ENCODE data around the gene RIC8B.

RIC8B gene

DNA sequence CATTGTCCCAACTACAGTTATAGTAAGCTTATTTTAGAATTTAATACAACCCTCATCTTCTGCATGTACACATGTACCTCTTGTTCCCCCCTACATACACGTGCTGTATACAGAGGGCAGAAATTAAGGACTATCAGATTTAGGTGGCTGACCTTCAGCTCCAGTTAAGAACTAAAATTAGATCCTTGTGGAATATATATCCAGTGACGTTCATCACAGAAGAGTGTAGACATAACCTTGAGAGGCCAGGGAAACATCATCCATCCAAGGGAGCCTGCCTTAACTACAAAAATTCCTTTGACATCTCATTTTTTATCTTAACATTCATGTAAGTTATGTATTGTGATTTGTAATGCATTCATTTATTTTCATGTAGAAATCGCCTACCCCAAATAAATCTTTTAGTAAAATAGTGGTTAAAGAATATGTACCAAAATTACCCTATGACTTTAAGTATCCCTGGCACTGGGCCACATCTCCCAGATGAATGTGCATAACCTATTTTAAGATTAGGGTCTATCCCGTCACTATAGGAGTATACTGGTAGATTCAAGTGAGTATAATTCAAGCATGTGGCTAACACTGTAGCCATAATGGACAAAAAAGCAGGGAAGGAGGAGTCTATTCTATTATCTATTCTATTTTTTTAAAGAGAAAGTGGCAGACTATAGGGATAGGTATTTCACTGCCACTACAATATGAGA, 27.5 kb downstream of the RIC8B start:
- DNase-seq, result no peak

- DNase-seq, result no peak
These were observed 30.2 kb downstream of the RIC8B start for GRCh38 chr12:106804668-106805067.

- DNase-seq, result no peak
These were observed 40.2 kb downstream of the RIC8B start for GRCh38 chr12:106814714-106815113.

GRCh38 chr12:106815741-106816140, 41.3 kb downstream of the RIC8B start:
- no peak for DNase-seq

DNA sequence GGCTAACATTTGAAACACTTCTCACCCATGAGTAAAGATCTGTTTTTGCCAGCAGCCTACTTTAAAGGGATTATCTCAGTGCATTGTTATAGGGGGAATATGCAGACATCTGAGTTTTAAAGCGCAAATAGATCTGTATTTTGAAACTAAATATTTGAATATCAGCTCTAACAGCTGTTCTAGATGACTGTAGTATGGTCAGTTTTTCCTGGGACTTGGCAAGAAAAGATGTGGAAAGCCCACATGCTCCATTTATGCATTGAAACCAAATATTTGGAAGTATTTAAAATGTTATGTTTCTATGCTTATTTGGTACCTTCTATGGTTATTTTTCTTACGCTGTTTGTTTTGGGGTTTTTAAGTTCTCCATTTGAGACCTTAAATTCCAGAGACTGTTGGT, 41.7 kb downstream of the RIC8B start:
- DNase-seq, result no peak

DNA sequence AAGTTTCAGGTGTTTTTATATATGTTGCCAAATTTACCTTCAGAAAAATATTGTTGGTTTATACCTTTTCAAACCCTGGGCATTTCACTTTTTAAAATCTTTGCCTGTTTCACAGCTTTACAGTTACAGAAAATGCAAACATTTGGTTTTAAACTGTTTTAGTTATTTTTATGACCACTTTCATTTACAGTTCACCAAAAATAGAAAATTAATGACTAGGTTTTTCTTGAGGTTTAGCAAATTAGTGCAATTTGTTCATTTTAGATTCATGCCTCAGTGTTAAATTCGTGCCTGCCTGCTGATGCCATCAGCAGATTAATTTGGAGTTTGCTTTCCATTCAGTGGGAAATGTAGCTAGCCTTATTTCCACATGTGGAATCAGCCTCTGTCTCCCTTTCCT, 45.5 kb downstream of the RIC8B start:
- no peak for DNase-seq

DNA sequence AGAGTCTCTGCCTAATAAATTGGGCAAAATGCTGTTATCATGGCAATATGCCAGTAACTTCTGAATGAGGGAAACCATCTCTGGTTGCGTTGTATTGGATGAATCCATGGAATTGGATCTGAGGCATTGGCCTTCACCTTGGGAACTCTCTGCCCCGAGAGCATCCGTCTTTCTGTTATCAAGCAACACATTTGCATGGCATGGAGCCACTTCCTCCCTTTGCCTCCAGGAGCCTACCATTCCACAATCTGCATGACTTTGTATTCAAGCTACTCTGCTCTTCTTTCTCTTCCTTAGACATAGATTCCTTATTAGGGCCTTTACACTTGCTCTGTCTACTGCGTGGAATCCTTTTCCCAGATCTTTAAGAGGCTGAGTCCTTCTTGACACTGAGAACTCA, 57.2 kb downstream of the RIC8B start:
- no peak for DNase-seq

- no peak for DNase-seq
These were observed 63.3 kb downstream of the RIC8B start for GRCh38 chr12:106837782-106838181.

GRCh38 chr12:106839333-106839732, 64.9 kb downstream of the RIC8B start:
- DNase-seq, result no peak

- no peak for DNase-seq
These were observed 65.8 kb downstream of the RIC8B start for GRCh38 chr12:106840243-106840642.

GRCh38 chr12:106841510-106842302, 67.2 kb downstream of the RIC8B start:
- DNase-seq, result peak; percentile 24

DNA sequence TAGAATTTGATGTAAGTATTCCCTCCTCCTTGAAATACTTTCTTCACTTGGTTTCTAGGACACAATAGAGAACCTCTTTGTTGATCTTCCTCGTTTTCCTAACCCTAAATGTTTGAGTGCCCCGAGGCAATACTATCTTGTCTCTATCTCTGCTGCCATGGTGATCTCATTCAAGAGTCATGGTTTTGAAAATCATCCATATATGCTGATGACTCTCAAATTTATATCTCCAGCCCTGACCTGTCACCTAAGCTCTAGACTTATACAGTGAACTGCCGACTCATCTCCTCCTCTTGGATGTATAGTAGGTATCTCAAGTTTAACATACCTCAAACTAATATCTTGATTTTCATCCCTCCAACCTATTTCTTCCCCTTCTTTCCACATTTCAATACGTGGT, 71.4 kb downstream of the RIC8B start:
- DNase-seq, result no peak

DNA sequence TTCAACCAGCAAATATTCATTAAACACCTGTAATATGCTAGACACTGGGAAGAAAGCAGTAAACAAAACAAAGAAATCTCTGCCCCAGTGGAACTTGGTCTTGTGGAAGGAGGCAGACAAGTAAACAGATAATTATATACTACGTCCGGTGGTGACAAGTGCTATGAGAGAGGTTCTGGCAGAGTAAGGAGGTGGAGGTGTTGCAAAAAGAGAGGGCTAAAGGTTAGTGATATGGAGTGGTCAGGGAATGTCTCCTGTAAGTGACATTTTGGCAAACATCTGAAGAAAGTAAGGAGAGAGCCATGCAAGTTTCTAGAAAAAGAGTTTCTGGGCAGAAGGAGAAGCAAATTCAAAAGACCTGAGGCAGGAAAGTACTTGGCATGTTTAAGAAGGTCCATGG, 73.4 kb downstream of the RIC8B start:
- no peak for DNase-seq

DNA sequence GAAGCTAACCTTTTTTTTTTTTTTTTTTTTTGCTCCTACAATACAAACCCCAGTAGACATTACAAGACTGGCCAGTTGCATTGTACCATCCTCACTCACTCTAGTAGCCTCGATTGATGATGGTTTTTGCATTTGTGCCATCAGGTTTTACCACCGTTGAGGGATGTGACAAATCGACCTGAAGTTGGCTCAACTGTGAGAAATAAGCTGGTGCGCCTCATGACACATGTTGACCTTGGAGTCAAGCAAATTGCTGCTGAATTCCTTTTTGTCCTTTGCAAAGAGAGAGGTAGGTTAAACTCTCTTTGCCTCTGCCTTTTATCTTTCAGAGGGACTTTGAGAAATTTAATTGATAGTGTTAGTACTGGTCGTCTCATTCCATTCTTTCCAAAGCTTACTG, 76.8 kb downstream of the RIC8B start:
- no peak for DNase-seq

GRCh38 chr12:106854723-106855122, 80.2 kb downstream of the RIC8B start:
- no peak for DNase-seq

DNA sequence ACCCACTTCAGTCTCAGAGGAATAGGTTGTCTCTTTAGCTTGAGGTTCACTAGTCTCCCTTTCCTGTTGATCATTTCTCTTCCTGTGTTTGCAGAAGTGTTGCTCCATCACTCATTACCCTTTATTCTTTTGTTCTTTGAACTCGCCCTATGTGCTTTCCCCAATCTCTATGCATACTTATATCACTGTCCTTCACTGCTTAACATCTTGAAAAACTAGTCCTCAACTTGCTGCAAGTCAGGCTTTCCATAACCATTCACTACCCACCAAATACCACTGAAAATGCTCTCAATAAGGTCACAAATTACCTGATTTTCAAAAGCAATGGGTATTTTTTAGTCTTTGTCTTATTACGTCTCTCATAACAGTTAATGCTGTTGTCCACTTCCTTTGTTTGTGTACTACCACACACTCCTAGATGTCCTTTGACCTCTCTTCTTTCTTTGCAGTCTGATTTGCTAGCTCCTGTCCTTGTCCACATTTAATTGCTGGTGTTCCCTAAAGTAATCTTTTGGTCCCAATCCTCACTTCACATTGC, 80.8 kb downstream of the RIC8B start:
- DNase-seq, result no peak

DNA sequence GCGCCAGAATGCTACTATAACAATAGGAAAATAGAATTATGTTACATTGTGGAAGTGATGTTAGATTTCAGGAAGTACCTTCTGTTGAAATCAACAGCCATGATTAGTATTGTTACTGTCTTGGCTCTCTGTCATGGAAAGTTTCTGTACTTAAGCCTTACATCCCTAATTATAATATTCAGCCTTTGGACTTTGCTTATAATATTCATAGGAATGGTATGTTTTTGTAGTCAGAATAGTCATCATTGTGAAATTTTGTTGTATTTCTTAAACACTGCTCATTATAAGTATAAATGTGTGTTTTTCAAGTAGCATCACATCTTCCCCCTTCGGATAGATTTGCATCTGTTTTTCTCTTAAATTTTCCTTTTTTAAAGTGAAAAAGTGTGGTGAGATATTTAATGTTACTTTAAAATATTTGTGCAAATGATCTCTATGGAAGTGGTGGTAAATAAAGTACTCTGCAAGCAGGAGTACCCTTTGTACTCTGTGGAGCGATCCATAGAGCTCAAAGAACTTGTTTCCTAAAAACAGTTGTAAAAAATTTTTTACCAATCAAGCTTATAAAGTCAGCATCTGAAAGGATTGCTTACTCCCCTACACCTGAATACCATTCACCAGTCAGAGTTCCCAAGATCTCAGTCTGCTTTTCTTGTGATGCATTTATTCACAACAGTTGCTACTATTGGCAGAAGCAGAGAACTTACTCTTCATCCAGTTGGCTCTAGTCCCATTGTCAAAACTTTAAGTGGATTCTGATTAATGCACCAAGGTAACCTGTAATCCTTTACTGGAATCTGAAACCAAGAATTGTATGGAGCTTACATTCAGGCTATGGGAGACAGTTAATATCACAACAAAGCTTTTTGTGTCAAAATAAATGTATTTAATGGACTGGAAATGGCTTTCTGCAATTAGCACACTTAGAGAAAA, 87.8 kb downstream of the RIC8B start:
- no peak for DNase-seq

- DNase-seq, result no peak
These were observed 88.7 kb downstream of the RIC8B start for GRCh38 chr12:106863189-106863588.

DNA sequence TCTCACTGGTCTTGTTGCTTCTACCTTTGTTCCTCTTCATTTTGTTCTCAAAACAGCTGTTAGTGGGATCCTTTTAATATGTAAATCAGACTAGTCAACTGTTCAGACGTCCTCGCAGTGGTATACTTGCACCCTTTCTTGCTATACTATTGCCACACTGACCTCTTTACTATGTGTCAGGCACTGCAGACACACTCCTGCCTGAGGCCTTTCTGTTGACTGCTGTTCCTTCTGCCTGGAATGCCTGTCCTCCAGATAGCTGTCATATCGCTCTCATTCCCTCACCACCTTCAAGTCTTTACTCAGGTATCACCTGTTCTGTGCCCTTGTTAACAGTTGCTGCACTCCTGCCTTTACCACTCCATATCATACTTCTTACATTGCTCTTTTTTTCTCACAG, 91.2 kb downstream of the RIC8B start:
- DNase-seq, result no peak

DNA sequence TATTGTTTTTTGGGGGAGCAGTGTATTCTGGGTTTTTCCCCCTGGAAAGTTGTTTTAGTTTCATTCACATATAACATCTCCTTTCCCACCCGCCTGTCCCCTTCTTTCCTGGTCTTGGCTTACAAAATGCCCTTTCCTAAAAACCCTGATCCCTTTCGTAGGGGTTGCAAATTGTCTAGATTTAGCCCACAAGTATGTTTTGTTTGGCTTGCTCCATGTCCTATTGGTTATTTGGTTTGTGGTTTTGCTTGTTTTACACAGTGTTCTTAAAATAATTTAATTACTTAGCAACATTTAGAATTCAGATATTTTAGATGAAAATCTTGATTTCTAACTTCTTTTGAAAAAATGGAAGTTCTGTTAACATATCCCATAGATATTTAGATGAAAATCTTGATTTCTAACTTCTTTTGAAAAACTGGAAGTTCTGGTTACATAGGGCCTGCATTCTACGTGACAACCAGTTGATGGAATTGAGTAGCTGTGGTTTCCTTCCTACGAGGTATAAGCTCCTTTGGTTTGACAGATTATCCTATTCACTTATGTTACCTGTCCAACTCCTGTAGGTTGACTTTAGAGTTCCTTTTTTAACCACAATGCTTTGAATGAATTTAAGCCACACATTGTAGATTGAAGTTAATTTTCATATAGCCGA, 92.1 kb downstream of the RIC8B start:
- DNase-seq, result no peak

DNA sequence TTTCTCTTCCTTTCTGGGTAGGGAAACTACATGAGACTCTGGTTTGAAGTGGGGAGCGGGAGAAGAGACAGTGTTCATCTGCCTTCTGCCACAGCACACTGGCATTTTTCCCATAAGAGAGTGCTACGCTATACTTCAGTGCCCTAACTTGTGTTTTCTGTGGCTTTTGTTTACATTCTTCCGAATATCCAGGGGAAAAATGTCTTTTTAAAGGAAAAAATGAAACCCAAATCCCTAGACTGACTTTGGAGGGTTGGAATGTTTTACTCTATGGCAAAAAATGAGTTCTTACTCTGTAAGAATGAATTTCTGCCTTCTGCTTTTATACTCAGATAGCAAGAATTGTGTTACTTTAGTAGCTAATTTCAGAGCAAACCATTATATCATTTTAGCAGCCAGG, 93.2 kb downstream of the RIC8B start:
- DNase-seq, result no peak

- DNase-seq, result no peak
These were observed 94.7 kb downstream of the RIC8B start for GRCh38 chr12:106868982-106869700.

All from activated CD4-positive, alpha-beta T cell treated with anti-CD3 and anti-CD28 coated beads, Interleukin-2, amount 50 U/mL, for 1 hour (primary cell).